GM18951 (cell line): Measurements from ENCODE around the gene METTL26.

Source experiments
- POLR2A ChIP-seq: IDR thresholded peaks from 4 replicates; pipeline ENCODE4 v1.6.1; 2011; ENCODE audit warnings: mild to moderate bottlenecking; ENCODE audit not compliant: insufficient read length, insufficient read depth; ENCODE audit errors: extremely low read depth
- in situ Hi-C: fragments of 300-500 bp; cut with MboI; formaldehyde crosslinking; loops from one replicate; pipeline ENCODE4 v1.12.0; 2022; ENCODE audit warnings: low sequenced_read_pairs, mixed read lengths, inconsistent platforms; ENCODE audit not compliant: unreplicated experiment

Gene METTL26

GRCh38 chr16:678858-679813 is 43.0 kb upstream of the METTL26 start:
- TF ChIP-seq POLR2A: no peak
- in situ Hi-C loops: no loop called here

GRCh38 chr16:678209-678857 is 42.2 kb upstream of the METTL26 start:
- in situ Hi-C loops: no loop called here
- TF ChIP-seq POLR2A: no peak

GRCh38 chr16:677316-678190 is 41.4 kb upstream of the METTL26 start:
- in situ Hi-C loops: no loop called here
- no peak for TF ChIP-seq POLR2A

GRCh38 chr16:676913-677312 is 40.8 kb upstream of the METTL26 start:
- no peak for TF ChIP-seq POLR2A
- in situ Hi-C loops: no loop called here

- TF ChIP-seq POLR2A: no peak
- in situ Hi-C loops: no loop called here
Observed at GRCh38 chr16:676565-676902, 40.4 kb upstream of the METTL26 start.

GRCh38 chr16:675884-676564 is 39.9 kb upstream of the METTL26 start:
- no peak for TF ChIP-seq POLR2A
- in situ Hi-C loops: no loop called here

GRCh38 chr16:674968-675883 is 39.1 kb upstream of the METTL26 start, which contains the start of gene RHBDL1:
TSS of gene RHBDL1 (plus strand) at chr16:675671. CDS start at chr16:675791, 120 bp downstream.
- in situ Hi-C loops: no loop called here
- no peak for TF ChIP-seq POLR2A

GRCh38 chr16:674214-674881 is 38.2 kb upstream of the METTL26 start:
- TF ChIP-seq POLR2A: no peak
- in situ Hi-C loops: no loop called here

GRCh38 chr16:673399-673991 is 37.4 kb upstream of the METTL26 start:
- in situ Hi-C loops: no loop called here
- TF ChIP-seq POLR2A: no peak

GRCh38 chr16:672851-673250 is 36.7 kb upstream of the METTL26 start:
- no peak for TF ChIP-seq POLR2A
- in situ Hi-C loops: no loop called here

- in situ Hi-C loops: no loop called here
- TF ChIP-seq POLR2A: no peak
Observed at GRCh38 chr16:672371-672770, 36.3 kb upstream of the METTL26 start.
